HCEC 1CT (cell line): ENCODE results near the gene TAF8.

ENCODE experiments used
- DNase-seq: peaks from one replicate; pipeline ENCODE4 v3.0.0-alpha.2; 2017

Gene TAF8

DNA sequence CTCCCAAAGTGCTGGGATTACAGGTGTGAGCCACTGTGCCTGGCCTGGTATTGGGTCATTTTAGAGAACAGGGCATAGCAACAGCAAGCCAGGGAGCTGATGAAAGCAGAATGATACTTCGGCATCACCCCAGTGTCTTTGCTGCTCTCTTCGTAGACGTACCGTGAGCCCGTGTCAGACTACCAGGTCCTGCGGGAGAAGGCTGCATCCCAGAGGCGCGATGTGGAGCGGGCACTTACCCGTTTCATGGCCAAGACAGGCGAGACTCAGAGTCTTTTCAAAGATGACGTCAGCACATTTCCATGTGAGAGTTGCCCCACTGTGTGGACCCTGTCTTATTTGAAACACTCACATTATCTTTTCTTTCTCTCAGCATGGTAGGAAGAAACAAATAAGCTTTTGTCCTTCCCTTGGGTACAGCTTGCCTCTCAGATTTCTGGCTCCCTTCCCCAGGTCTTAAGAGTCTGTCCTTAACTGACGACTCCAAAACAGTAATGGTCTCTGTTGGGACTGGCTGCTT, 15.9 kb downstream of the TAF8 start:
- DNase-seq, result no peak

DNA sequence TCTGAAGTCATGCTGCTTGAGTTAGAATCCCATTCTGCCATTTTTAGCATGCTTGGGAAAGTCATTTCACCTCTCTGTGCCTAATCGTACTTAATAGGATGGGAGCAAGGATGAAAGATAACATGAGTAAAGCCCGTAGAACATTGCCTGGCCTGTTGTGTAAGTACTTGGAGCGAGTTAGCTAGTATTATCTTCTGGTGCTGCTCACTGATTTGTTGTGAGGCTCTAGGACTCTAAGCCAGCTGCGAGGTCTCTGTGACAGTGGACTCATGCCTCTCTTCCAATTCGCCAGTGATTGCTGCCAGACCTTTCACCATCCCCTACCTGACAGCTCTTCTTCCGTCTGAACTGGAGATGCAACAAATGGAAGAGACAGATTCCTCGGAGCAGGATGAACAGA, 17.8 kb downstream of the TAF8 start:
- DNase-seq, result no peak

DNA sequence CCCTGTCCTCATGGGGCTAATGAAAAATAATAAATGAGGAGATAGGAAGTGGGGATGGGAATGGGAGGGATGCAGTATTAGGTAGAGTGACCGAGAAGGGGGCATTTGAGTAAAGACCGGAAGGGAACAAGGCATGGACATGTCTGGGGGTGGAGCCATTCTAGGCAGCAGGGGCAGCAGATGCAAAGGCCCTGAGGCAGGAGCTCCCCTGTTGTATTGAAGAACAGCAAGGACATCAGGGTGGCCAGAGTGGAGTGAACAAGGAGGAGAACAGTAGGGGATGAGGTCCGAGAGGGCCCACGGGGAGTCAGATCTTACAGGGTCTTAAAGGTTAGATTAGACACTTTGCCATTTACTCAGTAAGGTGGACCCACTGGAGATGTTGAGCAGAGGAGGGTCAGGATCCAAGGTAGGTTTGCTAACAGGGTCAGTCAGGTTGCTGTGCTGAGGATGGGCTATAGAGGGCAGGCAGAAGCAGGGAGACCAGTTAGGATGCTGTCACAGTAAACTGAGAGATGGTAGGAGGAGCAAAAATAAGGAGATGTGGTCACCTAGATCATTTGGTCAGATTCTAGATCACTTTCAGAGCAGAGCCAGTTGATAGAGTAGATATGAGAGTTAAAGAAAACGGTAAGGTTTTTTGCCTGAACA, 18.7 kb downstream of the TAF8 start:
- DNase-seq, result no peak

DNA sequence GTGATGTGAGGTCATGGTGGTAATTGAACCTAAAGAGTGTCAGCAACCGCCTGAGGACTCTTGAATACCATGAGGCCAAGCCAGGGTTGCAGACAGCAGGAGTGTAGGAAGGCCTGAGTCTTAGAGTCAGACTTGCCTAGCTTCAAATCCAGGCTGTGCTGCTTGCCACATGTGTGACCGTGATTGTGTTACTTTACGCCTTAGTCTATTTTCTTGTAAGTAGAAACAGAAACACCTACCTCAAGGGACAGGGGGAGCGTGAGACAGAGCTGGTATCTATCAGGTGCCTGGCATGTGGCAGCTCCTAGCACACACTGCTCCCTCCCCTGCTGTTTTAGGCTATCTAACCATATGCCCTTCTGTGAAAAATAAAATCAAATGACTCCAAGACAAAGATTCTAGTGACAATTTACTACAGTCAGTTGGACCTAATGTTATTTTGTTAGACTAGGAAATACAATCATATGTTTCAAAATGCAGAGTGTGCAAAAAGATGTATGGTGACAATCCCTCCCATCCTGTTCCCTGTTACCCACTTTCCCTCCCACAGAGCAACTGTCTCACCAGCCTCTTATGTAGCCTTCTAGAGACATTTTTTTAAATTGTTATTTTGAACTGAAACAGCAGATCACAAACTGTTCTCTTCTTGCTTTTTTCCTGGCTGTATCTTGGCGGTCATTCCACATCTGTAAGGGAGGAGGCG, 21.7 kb downstream of the TAF8 start:
- no peak for DNase-seq

DNA sequence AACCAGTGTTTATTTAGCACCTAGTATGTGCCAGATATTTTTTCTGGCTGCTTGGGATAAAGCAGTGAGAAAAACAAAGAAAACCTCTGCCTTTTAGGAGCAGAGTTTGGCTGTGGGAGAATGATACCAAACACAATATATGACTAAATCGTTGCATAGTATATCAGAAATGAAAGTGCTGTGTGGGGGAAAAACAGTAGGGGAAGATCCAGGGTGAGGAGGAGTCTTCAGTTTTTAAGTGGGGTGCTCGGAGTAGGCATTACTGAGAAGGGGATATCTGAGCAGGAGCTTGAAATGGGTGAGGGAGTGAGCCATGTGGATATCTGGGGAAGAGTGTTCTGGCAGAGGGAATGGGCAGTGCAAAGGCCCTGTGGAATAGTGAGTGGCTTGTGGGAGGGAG, 23.0 kb downstream of the TAF8 start:
- DNase-seq, result no peak

DNA sequence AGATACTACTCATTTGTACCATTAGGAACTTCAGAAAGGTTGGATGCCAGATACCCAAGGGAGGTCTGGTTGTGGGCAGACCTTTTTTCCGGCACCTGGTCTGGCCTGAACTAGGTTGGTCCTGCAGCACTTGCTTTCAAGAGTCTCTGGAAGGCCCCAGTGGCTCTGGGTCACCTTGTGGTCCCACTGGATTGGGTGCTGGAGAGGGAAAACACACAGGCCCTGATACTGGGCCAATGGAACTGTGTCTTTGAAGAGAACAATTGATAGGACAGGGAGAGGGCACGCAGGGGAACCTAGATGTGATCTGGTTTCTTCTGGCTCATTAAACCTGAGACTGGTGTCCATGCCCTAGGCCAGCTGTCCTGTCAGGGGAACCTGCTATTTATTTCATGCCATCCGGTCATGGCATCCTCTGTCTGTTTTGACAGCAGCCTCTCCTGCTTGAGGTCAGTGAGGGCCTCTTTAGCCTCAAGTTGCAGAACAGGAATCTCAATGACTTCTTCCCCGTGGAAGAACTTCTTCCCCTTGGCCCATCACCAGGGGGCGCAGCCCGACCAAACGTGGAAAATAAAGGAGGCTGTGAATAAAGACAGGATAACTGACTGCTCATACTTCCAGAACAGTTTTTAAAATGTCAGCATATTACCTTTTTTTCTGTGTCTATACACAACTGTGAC, 25.0 kb downstream of the TAF8 start:
- DNase-seq, result peak; percentile 57

DNA sequence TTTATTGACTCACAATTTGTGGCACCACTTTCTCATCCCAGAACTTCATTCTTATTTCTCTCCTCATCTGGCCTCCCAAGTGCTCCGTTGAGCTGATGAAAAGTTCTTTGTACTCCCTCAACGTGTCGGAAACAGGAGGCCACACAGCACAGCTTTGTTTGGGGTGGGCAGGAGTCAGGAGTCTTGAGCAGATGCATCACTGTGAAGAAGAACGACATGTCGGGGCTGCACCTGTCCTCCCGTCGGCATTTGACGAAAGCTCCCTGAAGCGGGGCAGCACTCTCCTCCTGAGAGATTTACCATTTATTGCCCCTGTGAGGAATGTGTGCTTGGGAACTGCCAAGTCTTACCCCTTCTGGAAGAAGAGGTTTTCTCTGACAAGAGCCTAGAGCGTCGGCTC, 28.1 kb downstream of the TAF8 start:
- DNase-seq, result no peak

DNA sequence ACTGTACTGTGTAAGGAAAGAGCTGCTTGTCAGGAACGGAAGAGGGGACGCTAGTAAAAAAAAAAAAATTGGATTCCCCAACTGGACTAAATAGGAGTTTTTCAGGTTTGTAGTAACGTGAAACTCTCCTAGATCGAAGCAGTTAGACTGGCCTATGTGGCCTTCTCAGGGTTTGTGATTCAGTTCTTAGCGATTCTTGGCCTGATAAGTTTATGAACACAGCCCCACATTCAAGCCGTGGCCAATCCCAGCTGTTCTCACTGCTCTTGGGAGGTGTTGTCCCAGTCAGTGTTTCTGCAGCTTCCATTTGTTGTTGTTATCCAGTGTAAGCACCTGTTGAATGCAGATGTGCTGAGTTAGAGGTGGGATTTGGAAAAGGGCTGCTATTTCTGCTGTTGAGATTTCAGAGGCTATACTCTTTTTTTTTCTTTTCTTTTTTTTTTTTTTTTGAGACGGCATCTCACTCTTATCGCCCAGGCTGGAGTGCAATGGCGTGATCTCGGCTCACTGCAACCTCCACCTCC, 29.7 kb downstream of the TAF8 start:
- DNase-seq, result no peak

DNA sequence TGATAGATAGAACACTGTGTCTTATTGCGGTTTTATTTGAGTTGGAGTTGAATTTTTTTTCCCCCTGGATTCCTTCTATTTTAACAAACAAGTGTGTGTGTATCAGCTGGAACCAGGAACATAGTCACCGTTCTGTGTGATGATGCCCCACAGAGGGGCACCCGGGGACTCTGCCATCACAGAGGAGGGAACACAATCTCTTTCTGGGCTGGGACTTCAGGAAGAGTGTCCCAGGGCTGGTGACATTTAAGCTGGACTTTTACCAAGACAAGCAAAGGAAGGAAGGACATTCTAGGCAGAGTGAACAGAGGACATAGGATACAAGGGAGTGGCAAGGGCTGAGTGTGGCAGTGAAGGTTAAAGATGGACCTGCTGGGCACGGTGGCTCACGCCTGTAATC, 33.2 kb downstream of the TAF8 start:
- DNase-seq, result no peak

DNA sequence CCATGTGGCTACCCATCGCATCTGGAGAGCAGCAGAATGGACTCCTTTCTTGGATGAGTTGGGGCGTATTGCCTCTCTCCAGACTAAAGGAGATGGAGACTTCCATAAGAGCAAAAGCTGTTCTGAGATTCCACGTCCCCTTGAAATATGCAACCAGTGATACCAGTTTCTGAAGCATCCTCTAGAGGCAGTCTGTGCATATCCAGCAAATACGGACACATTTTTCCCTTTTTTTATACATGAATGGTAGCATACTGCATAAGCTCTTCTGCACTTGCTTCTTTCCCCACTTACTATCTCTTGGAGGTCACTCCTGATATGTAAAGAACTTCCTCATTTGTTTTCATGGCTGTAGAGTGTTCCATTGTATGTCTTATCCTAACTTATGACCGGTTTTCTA, 34.6 kb downstream of the TAF8 start:
- no peak for DNase-seq

DNA sequence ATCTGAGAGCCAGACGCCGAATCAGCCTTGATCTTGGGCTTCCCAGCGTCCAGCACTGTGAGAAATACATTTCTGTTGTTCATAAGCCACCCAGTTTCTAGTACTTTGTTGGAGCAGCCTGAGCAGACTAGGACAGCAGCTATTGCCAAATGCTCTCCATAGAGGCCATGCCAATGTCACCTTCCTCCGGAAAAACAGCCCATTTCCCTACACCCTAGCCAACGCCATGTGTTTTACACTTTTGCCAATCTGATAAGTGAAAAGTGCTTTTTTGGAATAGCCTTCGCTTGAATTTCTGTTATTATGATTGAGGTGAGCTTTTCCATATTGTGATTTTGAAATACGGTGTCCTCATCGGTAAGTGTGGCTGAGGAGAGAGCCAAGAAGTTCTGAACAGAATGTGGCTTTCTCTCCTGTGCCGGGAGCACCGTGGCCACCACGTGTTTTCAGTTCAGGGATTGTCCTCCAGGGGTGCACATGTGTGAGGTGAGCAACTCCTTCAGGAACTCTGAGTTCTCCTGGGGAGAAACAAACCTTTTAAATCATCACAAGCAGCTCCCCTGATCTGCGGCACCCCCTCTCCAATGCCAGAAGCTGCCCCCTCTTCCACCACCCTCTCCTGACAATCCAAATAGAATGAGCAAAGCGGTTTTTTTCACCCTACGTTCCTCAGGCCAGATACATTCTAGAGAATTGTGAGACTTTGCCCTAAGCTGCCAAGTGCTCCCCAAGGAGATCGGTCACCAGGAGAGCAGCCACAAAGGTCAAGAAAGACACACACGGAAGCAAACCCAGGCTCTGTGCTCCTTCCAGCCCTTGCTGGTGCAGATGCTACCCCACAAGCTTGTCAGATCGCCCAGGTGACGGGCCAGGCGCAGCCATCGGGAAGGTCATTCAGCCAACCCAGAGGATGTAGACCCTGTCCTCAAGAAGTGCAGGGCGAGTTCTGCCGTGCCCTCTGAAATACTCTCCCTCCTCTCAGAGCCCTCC, 36.0 kb downstream of the TAF8 start:
- DNase-seq, result no peak

DNA sequence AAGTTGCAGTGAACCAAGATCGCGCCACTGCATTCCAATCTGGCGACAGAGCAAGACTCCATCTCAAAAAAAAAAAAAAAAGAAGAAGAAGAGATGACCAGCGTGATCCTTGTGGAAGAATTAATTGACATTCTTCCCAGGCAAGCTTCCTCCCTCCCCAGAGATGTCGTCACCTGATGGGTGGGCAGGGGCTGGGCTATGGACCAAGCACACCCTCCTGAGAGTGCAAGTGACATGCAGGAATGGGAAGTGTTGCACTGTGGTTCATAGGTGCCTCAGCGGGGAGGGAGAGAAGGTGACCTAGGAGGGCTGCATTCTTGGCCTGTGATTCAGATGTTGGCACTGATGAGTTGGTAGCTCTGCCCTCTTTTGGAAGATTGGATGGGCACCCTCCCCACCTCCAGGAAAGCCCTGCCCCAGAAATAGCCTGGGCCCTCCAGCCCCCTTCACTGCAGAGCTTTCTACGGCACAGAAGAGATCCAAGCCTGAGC, 37.8 kb downstream of the TAF8 start:
- peak; percentile 21 for DNase-seq

DNA sequence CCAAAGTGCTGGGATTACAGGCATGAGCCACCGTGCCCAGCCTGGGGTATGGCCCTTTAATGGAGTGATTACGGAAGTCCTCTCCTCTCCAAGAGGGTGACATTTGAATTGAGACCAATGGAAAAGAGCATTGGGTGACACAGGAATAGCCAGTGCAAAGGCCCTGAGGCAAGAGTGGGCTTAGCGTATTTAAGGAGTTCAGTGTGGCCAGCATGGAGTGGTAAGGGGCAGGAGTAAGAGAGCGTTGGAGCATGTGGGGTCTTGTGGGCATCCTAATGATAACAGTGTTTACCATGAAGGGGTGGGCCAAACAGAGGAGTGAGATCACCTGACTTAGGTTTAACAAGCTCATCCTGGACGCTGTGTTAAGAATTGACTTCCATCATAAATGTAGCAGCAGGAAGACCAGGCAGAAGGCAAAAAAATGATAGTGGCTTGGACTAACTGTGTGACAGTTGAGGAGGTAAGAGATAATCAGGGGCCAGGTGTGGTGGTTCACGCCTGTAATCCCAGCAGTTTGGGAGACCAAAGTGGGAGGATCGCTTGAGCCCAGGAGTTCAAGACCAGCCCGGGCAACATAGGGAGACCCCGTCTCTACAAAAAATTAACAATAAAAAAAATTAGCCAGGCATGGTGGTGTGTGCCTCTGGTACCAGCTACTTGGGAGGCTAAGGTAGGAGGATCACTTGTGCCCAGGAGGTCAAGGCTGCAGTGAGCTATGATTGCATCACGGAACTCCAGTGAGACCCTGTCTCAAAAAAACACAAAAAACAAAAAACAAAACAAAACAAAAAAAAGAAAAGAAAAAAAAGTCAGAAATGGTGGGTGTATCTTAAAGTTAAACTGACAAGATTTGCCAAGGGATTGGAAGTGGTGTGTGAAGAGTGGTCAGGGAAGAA, 40.7 kb downstream of the TAF8 start:
- DNase-seq, result no peak

DNA sequence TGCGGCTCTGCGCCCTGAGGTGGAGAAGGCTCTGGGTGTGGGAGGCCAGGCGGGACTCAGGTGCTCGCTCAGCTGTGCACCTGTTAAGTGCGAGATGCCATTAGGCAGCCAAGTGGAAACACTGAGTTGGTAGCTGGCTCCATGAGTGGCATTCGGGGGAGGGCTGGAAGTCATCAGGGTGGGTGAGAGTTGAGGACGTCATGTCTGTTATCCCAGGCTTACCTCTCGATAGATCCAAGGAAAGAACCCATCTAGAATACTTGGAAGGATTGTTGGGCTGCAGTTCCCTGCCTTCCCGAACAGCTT, 41.3 kb downstream of the TAF8 start:
- DNase-seq, result no peak

DNA sequence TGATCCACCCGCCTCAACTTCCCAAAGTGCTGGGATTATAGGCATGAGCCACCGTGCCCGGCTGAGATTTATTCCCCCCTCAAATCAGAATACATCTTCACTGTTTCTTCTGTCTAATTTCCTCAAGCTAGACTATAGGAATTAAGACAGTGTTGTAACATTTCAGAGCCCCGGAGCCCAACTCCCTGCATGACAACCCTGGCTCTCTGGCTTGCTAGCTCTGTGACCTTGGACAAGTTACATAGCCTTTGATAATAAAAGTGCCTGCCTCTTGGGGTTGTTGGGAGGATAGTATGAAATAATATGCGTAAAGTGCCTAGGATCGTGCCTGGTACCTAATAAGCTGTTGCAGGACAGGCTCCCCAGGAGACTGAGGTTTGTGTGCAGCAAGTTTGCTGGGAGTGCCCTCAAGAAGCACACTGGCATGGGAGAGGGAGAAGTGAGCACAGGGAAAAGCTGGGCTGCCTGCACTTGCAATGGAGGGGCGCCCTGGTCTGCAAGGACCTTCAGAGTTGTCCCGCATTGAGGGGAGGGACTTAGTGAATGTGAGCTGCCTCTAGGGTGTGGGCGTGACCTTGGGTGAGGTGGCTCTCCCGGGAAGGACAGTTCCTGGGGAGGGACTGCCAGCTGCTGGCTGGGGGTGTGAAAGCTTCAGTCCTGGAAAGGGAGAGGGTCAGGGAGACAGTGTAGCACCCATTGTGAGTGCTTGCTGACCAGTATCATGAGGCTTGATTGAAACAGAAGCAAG, 43.4 kb downstream of the TAF8 start:
- no peak for DNase-seq

DNA sequence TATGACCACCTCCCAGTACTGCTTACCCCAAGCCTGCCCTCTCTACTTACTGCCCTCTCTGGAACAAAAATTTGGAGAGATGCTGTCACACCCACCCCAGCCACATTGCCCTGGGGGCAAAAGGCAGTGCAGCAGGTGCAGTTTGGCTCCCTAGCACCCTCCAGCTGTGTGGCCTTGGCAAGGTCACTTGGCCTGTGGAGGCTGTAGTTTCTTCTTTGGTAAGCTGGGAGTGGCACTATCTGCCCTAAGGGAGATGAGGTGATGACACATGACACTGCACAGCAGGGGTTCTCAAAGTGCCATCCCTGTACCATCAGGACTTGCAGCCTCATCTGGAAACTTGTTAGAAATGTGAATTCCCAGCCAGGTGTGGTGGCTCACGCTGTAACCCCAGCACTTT, 44.8 kb downstream of the TAF8 start:
- no peak for DNase-seq

DNA sequence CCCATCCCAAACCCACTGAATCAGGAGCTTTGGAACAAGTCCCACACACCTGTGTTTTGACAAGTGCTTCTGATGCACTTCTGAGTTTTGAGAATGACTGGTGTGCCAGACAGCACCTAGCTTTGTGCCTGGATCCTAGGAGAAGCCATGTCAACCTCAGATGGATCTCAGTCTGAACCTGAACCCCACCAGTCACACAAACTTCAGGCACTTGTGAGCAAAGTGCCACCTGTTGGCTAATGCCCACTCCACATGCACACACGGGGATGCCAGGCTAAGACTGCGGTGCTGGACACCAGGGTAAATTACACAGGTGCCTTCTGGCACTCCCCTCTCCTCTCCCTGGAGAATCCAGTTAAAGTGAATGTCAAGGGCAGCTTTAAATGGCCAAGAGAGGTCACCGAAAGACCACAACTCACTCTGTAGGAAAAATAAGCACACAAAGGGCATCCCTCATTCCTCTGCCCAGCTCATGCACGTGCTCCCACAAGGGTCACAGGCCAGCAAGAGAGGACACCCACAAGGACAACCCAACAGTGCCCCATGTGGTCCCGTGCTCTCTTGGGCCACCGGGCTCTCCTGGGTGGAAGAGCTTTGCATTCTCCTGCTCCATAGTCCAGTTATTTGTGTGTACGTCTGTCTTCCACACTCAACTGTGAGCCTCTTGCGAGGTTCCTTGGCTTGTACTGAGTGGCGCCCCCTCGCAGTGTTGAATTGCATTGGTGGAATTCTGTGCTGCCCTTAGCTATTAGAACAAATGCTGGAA, 45.6 kb downstream of the TAF8 start:
- DNase-seq, result no peak

DNA sequence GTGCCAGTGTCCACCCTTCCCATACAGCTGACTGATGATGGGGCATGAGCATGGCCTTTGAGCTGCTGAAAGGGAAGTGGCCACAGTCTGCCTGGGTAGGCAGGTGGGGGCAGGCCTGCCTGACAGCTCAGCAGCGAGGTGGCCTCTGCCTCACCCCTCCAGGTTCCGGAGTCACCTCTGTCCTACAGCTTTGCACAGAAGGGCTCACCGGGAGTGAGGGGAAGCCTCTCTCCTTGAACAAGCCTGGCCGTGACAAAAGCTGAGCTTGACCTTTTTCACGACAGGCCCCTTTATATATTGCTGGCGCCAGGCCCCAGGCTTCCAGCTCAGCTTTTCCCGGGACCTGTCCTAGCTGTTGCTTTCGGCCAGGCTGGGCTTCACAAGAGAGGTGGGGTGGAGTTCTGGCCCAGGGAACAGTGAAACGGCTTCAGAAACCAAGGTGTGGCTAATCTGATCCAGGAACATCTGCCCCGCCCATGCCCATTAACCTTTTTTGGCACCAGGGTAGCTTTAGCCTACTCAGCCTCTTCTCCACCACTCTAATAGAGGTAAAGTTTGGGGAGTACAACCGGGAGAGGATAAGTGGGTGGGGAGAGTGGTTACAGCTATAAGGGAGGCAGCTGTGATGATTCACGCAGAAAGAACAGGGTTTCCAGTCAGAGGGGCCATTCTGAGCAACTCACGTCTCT, 49.2 kb downstream of the TAF8 start:
- peak; percentile 50 for DNase-seq
